ENCODE measurements around the gene KIF17.

DNA sequence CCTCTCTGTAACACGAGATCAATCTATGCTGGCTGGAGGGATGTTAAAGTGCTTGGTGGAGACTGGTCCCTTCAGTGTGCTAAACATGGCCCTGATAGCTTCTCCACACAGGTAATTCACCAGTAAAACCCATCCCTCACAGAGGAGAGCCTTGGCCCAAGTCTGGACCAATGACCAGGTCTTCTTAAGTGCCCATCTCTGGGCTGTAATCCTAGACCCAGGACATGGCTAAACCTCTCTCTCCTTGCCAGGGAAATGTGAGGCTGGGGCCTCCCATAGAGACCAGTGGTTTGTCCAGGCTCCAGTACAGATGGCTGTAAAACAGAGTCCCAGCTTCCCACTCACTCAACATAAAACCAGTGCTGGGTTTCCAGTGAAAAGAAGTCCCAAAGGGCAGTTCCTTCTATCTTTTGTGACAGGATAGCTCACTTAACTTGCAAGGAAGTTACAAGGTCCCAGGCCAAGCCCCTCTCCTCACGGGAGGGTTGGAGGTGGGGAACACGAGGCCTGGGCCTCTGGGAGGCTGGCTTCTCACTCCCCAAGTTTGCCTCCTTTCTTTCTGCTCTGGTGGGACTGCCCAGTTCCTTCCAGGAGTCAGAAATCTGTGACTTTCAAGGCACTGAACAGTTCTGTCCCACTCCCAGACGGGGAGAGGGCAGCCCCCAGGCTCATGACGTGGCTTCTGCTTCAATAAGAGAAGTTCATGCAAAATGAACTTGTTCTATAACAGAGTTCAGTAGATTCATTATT is 2.2 kb upstream of the KIF17 start:
- TF ChIP-seq, protein P1, sequence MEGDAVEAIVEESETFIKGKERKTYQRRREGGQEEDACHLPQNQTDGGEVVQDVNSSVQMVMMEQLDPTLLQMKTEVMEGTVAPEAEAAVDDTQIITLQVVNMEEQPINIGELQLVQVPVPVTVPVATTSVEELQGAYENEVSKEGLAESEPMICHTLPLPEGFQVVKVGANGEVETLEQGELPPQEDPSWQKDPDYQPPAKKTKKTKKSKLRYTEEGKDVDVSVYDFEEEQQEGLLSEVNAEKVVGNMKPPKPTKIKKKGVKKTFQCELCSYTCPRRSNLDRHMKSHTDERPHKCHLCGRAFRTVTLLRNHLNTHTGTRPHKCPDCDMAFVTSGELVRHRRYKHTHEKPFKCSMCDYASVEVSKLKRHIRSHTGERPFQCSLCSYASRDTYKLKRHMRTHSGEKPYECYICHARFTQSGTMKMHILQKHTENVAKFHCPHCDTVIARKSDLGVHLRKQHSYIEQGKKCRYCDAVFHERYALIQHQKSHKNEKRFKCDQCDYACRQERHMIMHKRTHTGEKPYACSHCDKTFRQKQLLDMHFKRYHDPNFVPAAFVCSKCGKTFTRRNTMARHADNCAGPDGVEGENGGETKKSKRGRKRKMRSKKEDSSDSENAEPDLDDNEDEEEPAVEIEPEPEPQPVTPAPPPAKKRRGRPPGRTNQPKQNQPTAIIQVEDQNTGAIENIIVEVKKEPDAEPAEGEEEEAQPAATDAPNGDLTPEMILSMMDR (IDR thresholded peaks at IDR 0.05): no peak
- TF ChIP-seq POLR2A (IDR thresholded peaks at IDR 0.05) (no peak), EP300 (IDR thresholded peaks at IDR 0.05) (no peak)
